ENCODE results near the gene RTL10. TPM values are rescaled to one million over a fixed set of nuclear protein-coding genes. Genes with fewer than 3 reads are reported as not detected.

The RTL10 gene
- 10 to 100 TPM; 18.4 to 18.9 TPM for total RNA-seq

DNA sequence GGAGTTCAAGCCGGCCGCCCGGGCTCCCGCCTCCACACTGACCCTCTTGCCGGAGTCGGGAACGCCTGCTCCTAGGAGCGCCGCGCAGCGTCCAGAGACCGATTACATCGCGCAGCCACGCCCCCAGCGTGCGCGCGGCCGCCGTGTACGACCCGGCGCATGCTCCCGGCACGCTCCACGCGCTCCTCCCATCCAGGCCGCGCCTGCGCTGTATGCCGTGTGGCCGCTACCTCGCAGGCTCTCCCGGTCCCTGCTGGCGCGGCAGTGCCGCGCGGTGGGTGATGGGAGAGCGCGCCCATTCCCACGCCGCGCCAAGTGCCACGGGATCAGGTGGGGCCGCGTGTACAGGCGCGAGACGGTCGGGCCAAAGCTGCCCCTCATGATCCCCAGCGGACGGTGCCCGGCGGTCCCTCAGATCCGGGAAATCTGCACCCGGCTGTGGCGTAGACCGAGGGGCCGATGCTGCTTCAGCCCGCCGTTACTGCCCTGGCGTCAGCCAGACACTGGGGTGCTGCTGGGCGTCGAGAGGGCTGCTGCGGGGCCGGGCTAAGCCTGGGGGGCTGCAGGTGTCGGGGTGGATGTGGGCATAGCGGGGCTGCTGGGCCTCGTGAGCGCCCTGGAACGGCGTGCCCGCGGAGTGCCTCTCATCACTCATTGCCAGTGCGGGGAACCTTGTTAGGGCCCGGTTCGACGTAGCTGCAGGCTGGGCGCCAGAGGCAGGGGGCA, at the start of gene RTL10, which contains the start of gene GNB1L:
Gene RTL10, minus strand, starts transcription at position 97 of the 726 bp plus-strand sequence. CDS start 2,613 bp downstream, outside the sequence.
Gene GNB1L, minus strand, starts transcription at position 97 of the 726 bp plus-strand sequence. CDS start 33,519 bp downstream, outside the sequence.
- H3K27me3 Mint-ChIP-seq, result no peaks in the 10 kb centered on the region
- peaks cover 14% of the 10 kb centered on the region for H3K36me3 Mint-ChIP-seq
- peaks cover 34% of the 10 kb centered on the region for H3K4me1 Mint-ChIP-seq
- peak within 1 kb of the TSS; percentile 95 for H3K27ac Mint-ChIP-seq
- no peaks in the 10 kb centered on the region for H3K9me3 Mint-ChIP-seq
- H3K4me3 Mint-ChIP-seq, result peak within 1 kb of the TSS; percentile 98
- DNase-seq (peak; percentile 97), ATAC-seq (ENCODE audit: low read depth) (peak; percentile 93)
- POLR2A ChIA-PET, result interaction anchor here (1.0 to 3.6 kb wide), 10 partner anchors 10 to 87 kb away, joined by 3 to 30 read pairs (median 3); partner anchors contain the start of genes COMT and TXNRD2

DNA sequence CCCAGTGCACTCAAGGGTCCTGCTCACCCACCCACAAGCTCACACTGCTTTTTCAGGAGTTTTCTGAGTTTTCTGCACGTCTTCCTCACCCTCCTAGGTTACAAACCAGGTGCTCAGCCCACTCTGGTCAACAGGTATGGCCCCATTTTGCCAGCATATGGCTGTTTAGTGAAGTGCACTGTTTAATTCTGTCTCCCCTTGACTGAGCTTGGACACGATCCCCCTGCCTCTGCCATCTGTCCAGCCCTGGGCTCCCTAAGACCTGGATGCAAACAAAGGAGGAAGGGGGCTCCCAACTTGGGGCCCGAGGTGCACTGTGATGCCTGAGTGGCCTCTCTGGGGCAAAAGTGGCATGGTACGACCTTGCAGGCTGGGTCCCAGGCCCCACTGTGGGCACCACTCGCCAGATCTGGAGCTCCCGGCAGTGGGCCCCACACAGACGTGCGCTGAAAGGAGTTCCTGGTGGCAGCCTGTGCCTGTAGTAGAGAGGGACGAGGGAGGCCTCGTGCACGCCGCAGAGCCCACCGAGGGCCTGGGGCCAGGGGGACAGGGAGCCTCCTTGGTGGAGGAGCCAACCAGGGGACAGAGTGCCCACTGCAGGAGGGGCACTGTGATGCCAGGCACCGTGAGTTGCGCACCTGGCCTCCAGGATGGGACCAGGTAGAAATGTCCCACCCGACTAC, 49.6 kb upstream of the RTL10 start:
- H3K27me3 Mint-ChIP-seq, result no peaks in the 10 kb centered on the region
- H3K4me1 Mint-ChIP-seq, result no peaks in the 10 kb centered on the region
- H3K4me3 Mint-ChIP-seq, result no peak overlapping the region
- ATAC-seq (ENCODE audit: low read depth) (no peak), DNase-seq (no peak)
- H3K36me3 Mint-ChIP-seq, result no peaks in the 10 kb centered on the region
- no peaks in the 10 kb centered on the region for H3K9me3 Mint-ChIP-seq
- H3K27ac Mint-ChIP-seq, result no peak overlapping the region
- POLR2A ChIA-PET, result no interaction called here

GRCh38 chr22:19903513-19903912, 48.8 kb upstream of the RTL10 start:
- no peaks in the 10 kb centered on the region for H3K27me3 Mint-ChIP-seq
- H3K4me3 Mint-ChIP-seq, result no peak overlapping the region
- no peaks in the 10 kb centered on the region for H3K9me3 Mint-ChIP-seq
- no peak overlapping the region for H3K27ac Mint-ChIP-seq
- no peaks in the 10 kb centered on the region for H3K4me1 Mint-ChIP-seq
- ATAC-seq (ENCODE audit: low read depth), result no peak
- no peaks in the 10 kb centered on the region for H3K36me3 Mint-ChIP-seq
- no peak for DNase-seq
- POLR2A ChIA-PET, result no interaction called here

- H3K4me1 Mint-ChIP-seq, result no peaks in the 10 kb centered on the region
- no peaks in the 10 kb centered on the region for H3K36me3 Mint-ChIP-seq
- DNase-seq (no peak), ATAC-seq (ENCODE audit: low read depth) (no peak)
- no peaks in the 10 kb centered on the region for H3K27me3 Mint-ChIP-seq
- no peak overlapping the region for H3K4me3 Mint-ChIP-seq
- H3K9me3 Mint-ChIP-seq, result no peaks in the 10 kb centered on the region
- POLR2A ChIA-PET, result no interaction called here
- H3K27ac Mint-ChIP-seq, result no peak overlapping the region
These were observed 48.4 kb upstream of the RTL10 start for GRCh38 chr22:19903031-19903430.

DNA sequence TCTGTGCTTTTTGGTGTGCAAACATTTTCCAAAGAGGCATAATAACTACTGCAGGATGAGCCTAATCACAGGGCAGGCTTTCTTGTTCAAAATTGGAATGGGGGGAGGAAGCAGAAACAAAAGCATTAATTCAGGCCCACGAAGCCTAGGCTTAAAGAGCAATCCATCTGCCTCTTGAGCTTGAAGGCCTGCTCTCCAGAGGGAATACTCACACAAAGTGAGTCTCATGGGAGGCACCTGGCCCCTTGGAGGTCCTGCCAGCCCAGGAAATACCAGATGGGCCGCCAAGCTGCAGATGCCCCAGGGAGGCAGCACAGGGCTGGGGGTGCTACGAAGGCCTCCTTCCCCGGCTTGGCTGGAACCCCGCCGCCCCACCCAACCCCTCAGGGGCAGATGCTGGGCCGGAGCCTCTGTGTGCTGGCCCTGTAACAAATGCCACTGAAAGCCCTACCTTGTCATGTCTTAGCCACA, 47.6 kb upstream of the RTL10 start:
- H3K9me3 Mint-ChIP-seq, result no peaks in the 10 kb centered on the region
- H3K4me3 Mint-ChIP-seq, result no peak overlapping the region
- no peaks in the 10 kb centered on the region for H3K36me3 Mint-ChIP-seq
- POLR2A ChIA-PET, result no interaction called here
- no peaks in the 10 kb centered on the region for H3K27me3 Mint-ChIP-seq
- DNase-seq, result no peak
- peaks cover 1% of the 10 kb centered on the region for H3K4me1 Mint-ChIP-seq
- no peak for ATAC-seq (ENCODE audit: low read depth)
- H3K27ac Mint-ChIP-seq, result no peak overlapping the region

DNA sequence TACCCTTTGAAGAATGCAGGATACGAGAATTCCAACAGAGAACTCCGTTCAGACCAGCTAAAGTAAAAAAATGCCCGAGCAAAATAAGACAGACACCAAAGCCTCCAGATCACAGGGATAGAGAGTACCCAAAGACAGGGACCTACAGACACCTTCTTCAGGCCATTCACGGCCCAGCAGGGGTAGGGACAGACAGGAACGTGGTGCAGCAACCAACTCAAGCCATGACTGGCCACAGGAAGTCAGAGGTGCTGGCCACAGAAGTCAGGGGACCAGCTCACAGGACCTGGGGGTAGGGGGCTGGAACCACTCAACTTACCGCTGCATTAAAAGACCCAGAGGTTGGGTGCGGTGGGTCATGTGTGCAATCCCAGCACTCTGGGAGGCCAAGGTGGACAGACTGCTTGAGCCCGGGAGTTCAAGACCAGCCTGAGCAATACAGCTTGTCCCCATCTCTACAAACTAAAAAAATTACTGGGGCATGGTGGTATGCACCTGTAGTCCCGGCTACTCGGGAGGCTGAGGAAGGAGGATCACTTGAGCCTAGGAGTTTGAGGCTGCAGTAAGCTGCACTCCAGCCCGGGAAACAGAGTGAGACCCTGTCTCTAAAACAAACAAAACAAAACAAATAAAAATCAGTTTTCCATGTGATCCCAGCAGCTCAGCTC, 47.0 kb upstream of the RTL10 start:
- no peak overlapping the region for H3K27ac Mint-ChIP-seq
- H3K4me3 Mint-ChIP-seq, result no peak overlapping the region
- H3K9me3 Mint-ChIP-seq, result no peaks in the 10 kb centered on the region
- POLR2A ChIA-PET, result no interaction called here
- H3K4me1 Mint-ChIP-seq, result peaks cover 1% of the 10 kb centered on the region
- no peaks in the 10 kb centered on the region for H3K36me3 Mint-ChIP-seq
- DNase-seq (no peak), ATAC-seq (ENCODE audit: low read depth) (no peak)
- no peaks in the 10 kb centered on the region for H3K27me3 Mint-ChIP-seq

DNA sequence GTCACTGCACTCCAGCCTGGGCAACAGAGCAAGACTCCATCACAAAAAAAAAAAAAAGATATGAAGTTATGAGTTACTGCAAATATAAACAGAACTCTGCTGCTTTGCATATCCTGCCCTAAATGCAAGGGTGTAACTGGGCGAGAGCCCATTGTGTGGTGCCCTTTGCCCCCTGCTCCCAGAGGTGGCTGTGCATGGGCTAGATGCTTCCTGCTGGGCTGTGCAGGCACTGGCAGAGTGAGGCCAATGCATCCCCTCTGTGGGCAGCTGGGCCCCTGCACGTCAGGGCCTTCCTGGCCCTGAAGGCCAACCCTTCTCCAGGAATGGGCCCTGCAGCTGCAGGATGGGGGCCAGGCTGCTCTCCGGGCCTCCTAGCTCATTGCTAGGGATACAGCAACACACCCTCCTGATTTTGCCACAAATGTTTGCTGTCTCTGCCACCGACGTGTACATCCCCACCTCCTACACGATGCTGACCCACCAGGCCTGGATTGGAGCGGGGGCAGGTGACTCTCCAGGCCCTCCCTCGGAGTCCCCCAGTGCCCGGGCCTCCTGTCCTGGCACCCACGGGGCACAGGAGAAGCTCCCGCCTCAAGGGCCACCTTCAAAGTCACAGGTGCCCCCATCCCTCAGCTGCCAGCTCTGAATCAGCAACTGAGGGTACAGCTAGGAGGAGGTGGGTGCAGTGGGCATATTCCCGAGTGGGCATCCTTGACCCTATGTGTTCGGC, 46.2 kb upstream of the RTL10 start:
- Mint-ChIP-seq H3K27ac (no peak overlapping the region), H3K9me3 (no peaks in the 10 kb centered on the region), H3K4me1 (peaks cover 4% of the 10 kb centered on the region), H3K4me3 (no peak overlapping the region), H3K27me3 (no peaks in the 10 kb centered on the region), H3K36me3 (no peaks in the 10 kb centered on the region)
- no peak for ATAC-seq (ENCODE audit: low read depth)
- no peak for DNase-seq
- POLR2A ChIA-PET, result interaction anchor here (0.9 kb wide), 1 partner anchor 9 kb away, joined by 3 read pairs; no protein-coding TSS in a partner anchor

- POLR2A ChIA-PET, result no interaction called here
- no peak for ATAC-seq (ENCODE audit: low read depth)
- H3K9me3 Mint-ChIP-seq, result no peaks in the 10 kb centered on the region
- H3K36me3 Mint-ChIP-seq, result no peaks in the 10 kb centered on the region
- no peaks in the 10 kb centered on the region for H3K27me3 Mint-ChIP-seq
- H3K4me1 Mint-ChIP-seq, result peaks cover 6% of the 10 kb centered on the region
- no peak overlapping the region for H3K4me3 Mint-ChIP-seq
- no peak for DNase-seq
- H3K27ac Mint-ChIP-seq, result peak overlapping the region; percentile 12
These were observed 44.3 kb upstream of the RTL10 start for GRCh38 chr22:19898831-19899567.

- Mint-ChIP-seq H3K4me1 (peaks cover 6% of the 10 kb centered on the region), H3K4me3 (no peak overlapping the region), H3K9me3 (no peaks in the 10 kb centered on the region), H3K27ac (no peak overlapping the region), H3K27me3 (no peaks in the 10 kb centered on the region), H3K36me3 (no peaks in the 10 kb centered on the region)
- POLR2A ChIA-PET, result interaction anchor here (0.6 kb wide), 1 partner anchor 21 kb away, joined by 4 read pairs; no protein-coding TSS in a partner anchor
- DNase-seq (no peak), ATAC-seq (ENCODE audit: low read depth) (no peak)
These were observed 43.5 kb upstream of the RTL10 start for GRCh38 chr22:19898145-19898544.

DNA sequence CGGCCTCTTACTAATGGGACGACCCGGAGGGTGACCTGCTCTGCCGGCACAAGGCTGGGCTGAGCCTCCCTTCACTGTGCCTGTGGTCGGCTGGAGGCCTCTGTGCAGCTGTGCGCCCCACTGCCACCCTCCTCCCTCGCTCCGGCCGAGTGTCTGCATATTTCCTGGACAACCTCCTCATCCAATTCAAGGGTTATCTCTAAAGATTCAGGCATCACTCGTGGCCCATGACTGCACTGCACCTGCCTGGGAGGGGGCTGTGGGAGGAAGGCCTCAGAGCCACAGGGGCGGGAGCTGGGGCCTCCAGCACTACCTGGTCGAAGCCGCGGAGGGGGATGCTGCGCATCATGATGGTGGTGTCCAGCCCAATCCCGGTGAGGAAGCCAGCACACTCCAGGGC, 43.1 kb upstream of the RTL10 start:
- DNase-seq, result no peak
- Mint-ChIP-seq H3K27me3 (no peaks in the 10 kb centered on the region), H3K36me3 (no peaks in the 10 kb centered on the region), H3K9me3 (no peaks in the 10 kb centered on the region), H3K27ac (no peak overlapping the region), H3K4me3 (no peak overlapping the region), H3K4me1 (peaks cover 9% of the 10 kb centered on the region)
- ATAC-seq (ENCODE audit: low read depth), result no peak
- POLR2A ChIA-PET, result interaction anchor here (0.6 kb wide), 1 partner anchor 21 kb away, joined by 4 read pairs; no protein-coding TSS in a partner anchor

GRCh38 chr22:19896665-19897355, 42.1 kb upstream of the RTL10 start:
- POLR2A ChIA-PET, result no interaction called here
- H3K4me3 Mint-ChIP-seq, result no peak overlapping the region
- H3K27ac Mint-ChIP-seq, result peak overlapping the region; percentile 38
- no peaks in the 10 kb centered on the region for H3K36me3 Mint-ChIP-seq
- peaks cover 17% of the 10 kb centered on the region for H3K4me1 Mint-ChIP-seq
- ATAC-seq (ENCODE audit: low read depth) (no peak), DNase-seq (no peak)
- no peaks in the 10 kb centered on the region for H3K27me3 Mint-ChIP-seq
- H3K9me3 Mint-ChIP-seq, result no peaks in the 10 kb centered on the region
